Lower leg skin (tissue), 4 donors: Measurements from ENCODE around the gene ERFL. TPM values are rescaled to one million over a fixed set of nuclear protein-coding genes. Genes with fewer than 3 reads are reported as not detected.

Experiments used
- DNase-seq, 2 donors: peaks; one replicate each; pipeline ENCODE4 v3.0.0-alpha.2; 2019; ENCODE audit warnings: low spot score in 2 of 2
- H3K4me3 ChIP-seq: fragments of 200-600 bp; sonication (generic); 2 replicates; pipeline ENCODE4 v1.5.1; 2017; ENCODE audit warnings: mild to moderate bottlenecking, low read depth; ENCODE audit not compliant: poor library complexity, severe bottlenecking
- POLR2A ChIP-seq, 2 donors: fragments of 450-650 bp; IDR thresholded peaks; one replicate each; pipeline ENCODE4 v1.6.1; 2016 to 2017; ENCODE audit warnings: antibody characterized with exemption in 2 of 2, mild to moderate bottlenecking in 1 of 2, moderate library complexity in 1 of 2
- WGBS, 2 donors: methylation state at CpG; one replicate each; pipeline ENCODE4 v1.1.5; 2018; 5-methylcytosine and 5-hydroxymethylcytosine counted together
- intact Hi-C: fragments of 100-400 bp; cut with DNase I; formaldehyde crosslinking; loops from one replicate; pipeline ENCODE4 v1.15.0; 2023; ENCODE audit warnings: low total_unique reads
- total RNA-seq, 4 donors: library from RNA; depleted of rRNA; stranded (reverse); fragments of >200 nt; gene quantifications; one replicate each; pipeline ENCODE4 v1.1.0, GENCODE V29; 2016
- TF ChIP-seq, protein P1 (sequence below), 3 donors: fragments of 450-650 bp; IDR thresholded peaks; one replicate each; pipeline ENCODE4 v1.5.1; 2016; ENCODE audit warnings: antibody characterized with exemption in 3 of 3, mild to moderate bottlenecking in 3 of 3, moderate library complexity in 2 of 3

Gene ERFL
- total RNA-seq, 4 donors from 2014 or later, result 0.16 TPM; not detected in 3

DNA sequence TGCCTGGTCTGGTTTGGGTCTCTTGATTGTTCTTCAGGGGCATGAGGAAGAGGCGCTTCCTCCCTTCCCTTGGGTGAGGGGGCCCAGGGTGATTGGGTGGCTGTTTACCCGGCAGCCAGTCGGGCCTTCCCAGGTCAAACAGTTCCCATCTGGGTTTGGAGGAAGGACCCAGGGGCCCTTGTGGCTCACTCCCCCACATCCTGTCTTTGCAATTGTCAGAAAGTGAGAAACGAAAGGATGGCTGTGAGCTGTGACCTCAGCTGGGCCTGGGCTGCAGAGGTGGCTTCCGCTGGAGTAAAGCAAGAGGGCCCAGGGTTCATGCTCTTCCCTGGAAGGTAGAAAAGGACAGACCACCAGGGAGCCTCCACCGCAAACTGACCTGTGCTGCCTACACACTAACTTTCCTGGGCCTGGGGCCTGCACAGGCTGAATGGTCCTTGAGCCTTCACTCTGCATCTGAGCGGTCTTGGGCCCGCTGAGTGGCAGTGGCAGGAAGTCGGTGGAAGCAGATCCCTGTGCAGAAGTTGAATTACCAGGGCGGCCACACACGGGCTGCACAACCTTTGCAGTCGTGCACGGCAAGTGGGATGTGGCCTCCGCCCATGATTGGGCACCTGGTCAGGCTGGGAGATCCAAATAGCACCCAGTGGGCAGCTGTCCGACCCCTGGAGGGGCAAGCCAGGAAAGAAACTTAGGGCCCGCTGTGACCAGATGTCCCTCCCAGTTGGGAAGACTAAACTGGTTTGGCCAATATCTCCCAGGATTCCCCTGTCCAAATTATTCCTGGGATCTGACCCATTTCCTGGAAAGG lies 56.5 kb downstream of the ERFL start:
- 72 to 78% methylated on average over 15 to 16 of the region's 16 CpGs for WGBS, 2 donors
- no peak overlapping the region for H3K4me3 ChIP-seq
- intact Hi-C loops, result loop anchor here (5.0 kb wide), 1 partner anchor 76 kb away; no protein-coding TSS in a partner anchor
- no peak for TF ChIP-seq POLR2A (IDR thresholded peaks at IDR 0.05)
- TF ChIP-seq, protein P1, sequence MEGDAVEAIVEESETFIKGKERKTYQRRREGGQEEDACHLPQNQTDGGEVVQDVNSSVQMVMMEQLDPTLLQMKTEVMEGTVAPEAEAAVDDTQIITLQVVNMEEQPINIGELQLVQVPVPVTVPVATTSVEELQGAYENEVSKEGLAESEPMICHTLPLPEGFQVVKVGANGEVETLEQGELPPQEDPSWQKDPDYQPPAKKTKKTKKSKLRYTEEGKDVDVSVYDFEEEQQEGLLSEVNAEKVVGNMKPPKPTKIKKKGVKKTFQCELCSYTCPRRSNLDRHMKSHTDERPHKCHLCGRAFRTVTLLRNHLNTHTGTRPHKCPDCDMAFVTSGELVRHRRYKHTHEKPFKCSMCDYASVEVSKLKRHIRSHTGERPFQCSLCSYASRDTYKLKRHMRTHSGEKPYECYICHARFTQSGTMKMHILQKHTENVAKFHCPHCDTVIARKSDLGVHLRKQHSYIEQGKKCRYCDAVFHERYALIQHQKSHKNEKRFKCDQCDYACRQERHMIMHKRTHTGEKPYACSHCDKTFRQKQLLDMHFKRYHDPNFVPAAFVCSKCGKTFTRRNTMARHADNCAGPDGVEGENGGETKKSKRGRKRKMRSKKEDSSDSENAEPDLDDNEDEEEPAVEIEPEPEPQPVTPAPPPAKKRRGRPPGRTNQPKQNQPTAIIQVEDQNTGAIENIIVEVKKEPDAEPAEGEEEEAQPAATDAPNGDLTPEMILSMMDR (IDR thresholded peaks at IDR 0.05), result no peak
- no peak for DNase-seq

DNA sequence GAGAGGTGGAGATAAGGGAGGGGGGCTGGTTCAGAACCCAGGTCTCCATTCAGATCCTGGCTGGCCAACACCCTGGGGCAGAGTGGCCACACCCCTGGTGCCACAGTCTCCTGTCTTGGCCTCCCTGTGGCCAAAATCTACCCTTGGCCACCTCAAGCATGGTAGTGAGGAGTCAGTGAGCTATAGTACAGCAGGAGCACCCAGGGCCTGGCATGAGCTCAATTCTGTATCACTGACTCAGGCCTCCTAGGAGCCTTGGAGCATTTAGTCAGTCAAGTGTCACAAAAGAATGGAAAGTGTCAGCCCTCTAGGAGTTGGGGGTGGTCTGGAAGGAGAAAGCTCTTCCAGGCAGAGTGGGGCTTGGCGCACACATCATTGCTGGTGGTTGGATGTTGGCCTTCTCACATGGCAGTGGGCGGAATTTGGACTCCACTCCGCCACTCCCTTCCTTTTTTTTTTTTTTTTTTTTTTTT lies 57.8 kb downstream of the ERFL start:
- no peak overlapping the region for H3K4me3 ChIP-seq
- DNase-seq, result no peak
- TF ChIP-seq, protein P1 (IDR thresholded peaks at IDR 0.05), result no peak
- no peak for TF ChIP-seq POLR2A (IDR thresholded peaks at IDR 0.05)
- WGBS, 2 donors, result 31 to 51% methylated on average over 3 of the region's 3 CpGs
- intact Hi-C loops, result loop anchor here (5.0 kb wide), 1 partner anchor 77 kb away; no protein-coding TSS in a partner anchor

DNA sequence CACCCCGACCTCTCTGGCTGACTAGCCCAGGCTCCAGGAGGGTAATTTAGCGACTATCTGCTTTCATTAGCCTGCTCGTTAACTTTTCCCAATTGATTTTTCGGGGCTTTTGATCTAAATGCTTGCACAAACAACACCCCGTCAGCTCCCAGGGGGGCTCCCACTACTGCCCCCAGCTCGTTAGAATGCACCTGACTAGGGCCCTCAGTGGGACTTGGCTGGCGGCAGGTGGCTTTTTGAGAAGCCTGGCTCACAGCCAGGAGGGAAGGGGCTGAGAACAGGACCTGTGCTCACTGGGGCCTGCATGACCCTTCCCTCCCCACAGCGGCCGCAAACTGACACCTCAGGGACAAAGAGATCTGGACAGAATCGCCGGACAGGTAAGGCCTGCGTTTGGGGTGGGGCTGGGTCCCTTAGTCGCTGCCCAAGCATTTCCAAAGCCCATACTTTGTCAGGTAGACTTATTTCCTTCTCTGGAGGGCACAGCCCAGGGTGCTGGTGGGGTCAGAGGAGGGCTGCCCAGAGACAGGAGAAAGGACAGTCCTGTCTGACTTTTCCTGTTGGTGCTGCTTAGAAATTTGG lies 58.8 kb downstream of the ERFL start:
- WGBS, 2 donors, result 90 to 91% methylated on average over 13 of the region's 13 CpGs
- TF ChIP-seq, protein P1 (IDR thresholded peaks at IDR 0.05), result no peak
- no peak for TF ChIP-seq POLR2A (IDR thresholded peaks at IDR 0.05)
- no peak overlapping the region for H3K4me3 ChIP-seq
- intact Hi-C loops, result no loop called here
- DNase-seq, result no peak

DNA sequence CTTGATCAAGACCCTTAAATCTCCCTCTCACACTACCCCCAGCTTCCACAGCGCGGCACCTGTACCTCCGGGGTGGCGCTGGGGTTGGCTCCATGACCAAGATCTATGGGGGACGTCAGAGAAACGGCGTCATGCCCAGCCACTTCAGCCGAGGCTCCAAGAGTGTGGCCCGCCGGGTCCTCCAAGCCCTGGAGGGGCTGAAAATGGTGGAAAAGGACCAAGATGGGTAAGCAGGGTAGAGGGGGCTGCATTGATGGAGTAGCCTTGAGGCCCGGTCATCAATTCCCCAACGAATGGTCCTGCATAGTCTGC lies 59.3 kb downstream of the ERFL start:
- intact Hi-C loops, result no loop called here
- H3K4me3 ChIP-seq, result no peak overlapping the region
- 85 to 88% methylated on average over 12 of the region's 12 CpGs for WGBS, 2 donors
- DNase-seq, result no peak
- TF ChIP-seq POLR2A (IDR thresholded peaks at IDR 0.05), result no peak

DNA sequence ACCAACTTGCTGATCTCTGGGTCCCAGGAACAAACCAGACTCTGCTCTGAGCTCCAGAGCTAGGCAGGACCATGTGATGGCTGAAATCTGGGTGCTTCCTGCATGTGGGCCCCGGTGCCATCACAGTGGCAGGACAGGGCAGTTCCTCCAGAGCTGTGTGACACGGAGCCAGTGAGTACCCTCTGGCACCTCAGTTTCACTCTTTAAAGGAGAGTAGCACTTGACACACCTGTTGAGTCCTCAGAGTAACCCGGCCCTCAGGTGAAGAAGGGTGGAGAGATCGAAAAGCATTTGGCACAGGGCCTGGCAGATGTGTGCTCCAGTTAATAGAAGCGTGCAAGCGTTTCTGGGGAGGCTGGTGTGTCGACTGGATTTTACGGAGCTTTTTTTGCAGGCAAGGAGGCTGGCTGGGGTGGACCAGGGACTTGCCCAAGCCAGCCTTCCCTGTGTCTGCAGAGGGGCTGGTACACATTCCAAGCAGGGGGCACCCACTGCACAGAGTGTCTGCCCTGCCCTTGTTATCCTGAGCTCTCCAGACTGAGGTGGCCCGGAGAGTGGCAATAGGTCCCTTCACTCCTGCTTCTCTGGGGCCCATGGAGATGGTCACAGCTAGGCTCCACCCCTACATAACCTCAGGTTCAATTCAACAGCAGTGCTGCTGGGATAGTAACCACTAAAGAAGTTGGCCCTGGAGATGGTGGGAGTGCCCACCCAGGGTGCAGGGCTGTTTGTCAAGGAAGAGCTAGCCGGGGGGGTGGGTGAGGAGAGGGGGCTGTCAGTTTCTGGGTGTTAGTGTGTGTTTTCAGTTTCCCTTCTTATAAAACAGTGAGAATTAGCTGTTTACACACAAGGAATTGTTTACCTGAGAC lies 59.9 kb downstream of the ERFL start:
- no peak for DNase-seq
- 54 to 59% methylated on average over 9 to 10 of the region's 10 CpGs for WGBS, 2 donors
- TF ChIP-seq POLR2A (IDR thresholded peaks at IDR 0.05), result no peak
- TF ChIP-seq, protein P1 (IDR thresholded peaks at IDR 0.05), result no peak
- intact Hi-C loops, result no loop called here
- H3K4me3 ChIP-seq, result no peak overlapping the region

DNA sequence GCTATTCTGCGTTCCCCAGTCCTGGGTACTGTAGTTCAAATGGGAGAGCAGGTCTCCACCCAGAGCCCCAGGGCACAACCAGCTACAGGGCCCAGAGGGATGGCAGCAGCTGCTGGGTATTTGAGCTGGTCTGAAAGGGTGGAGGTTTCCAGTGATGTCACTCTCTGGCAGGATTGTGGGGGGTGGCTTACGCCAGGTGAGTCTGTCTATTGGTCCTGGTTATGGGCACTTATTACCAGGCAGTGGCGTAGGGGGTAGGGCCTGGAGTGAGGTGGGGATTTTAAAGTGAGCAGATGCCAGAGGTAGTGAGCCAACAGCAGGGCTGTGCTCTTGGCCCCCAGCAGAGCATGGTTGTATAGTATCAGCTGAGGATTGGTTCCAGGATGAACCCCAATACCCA lies 62.0 kb downstream of the ERFL start:
- no peak overlapping the region for H3K4me3 ChIP-seq
- 78 to 80% methylated on average over 3 of the region's 3 CpGs for WGBS, 2 donors
- TF ChIP-seq, protein P1 (IDR thresholded peaks at IDR 0.05), result no peak
- TF ChIP-seq POLR2A (IDR thresholded peaks at IDR 0.05), result no peak
- no peak for DNase-seq
- intact Hi-C loops, result no loop called here
